Pancreas (tissue), 10 donors: ENCODE results near the gene TMEM151A. TPM values are rescaled to one million over a fixed set of nuclear protein-coding genes. Genes with fewer than 3 reads are reported as not detected.

Source experiments
- ATAC-seq, 4 donors: fragments of 200-7000 bp; cut with Tn5 transposase; one replicate each; pipeline versions ENCODE4 v1.8.0 to v1.9.1; 2020; ENCODE audit warnings: mild to moderate bottlenecking in 4 of 4, moderate library complexity in 4 of 4
- DNase-seq, 6 donors: peaks; one replicate each; pipeline ENCODE4 v3.0.0-alpha.2; 2020
- FAIRE-seq: peaks from 2 replicates; lab custom pipeline; 2012; peaks lifted over from hg19 to GRCh38; lab: Jason Lieb, UNC
- H3K27ac ChIP-seq, 4 donors: fragments of 200-600 bp; sonication (generic); 1 replicate in 3 of 4; 2 replicates in 1 of 4; pipeline versions ENCODE4 v1.5.0 to v1.8.0; 2020
- H3K27me3 ChIP-seq, 4 donors: fragments of 200-600 bp; one replicate each; pipeline ENCODE4 v1.8.0; 2021
- H3K36me3 ChIP-seq, 3 donors: fragments of 200-600 bp; sonication (generic) in 1 of 3; one replicate each; pipeline versions ENCODE4 v1.5.0 to v1.8.0; 2020 to 2021
- H3K4me1 ChIP-seq, 3 donors: fragments of 200-600 bp; one replicate each; pipeline ENCODE4 v1.8.0; 2021
- H3K4me3 ChIP-seq, 4 donors: fragments of 200-600 bp; sonication (generic) in 2 of 4; one replicate each; pipeline versions ENCODE4 v1.5.0 to v1.8.0; 2020 to 2021
- H3K9me3 ChIP-seq, 4 donors: fragments of 200-600 bp; one replicate each; pipeline ENCODE4 v1.8.0; 2021
- WGBS, 2 donors: extraction: QIAGEN DNeasy Blood & Tissue Kit; methylation state at CpG; one replicate each; pipeline ENCODE4 v1.1.7; 2013; 5-methylcytosine and 5-hydroxymethylcytosine counted together
- intact Hi-C, 3 donors: fragments of 100-400 bp; cut with DNase I; formaldehyde crosslinking; loops; one replicate each; pipeline versions ENCODE4 v1.11.1 to v1.14.2; 2022
- polyA plus RNA-seq, 2 donors: library from polyadenylated mRNA; stranded (reverse); fragments of 200-250 nt; gene quantifications; one replicate each; pipeline ENCODE4 v1.2.3, GENCODE V29; 2013
- total RNA-seq, 6 donors: library from RNA; stranded (reverse); fragmentation: NEBNext Ultra II Directional in 4 of 6; extraction: Animal tissue kit (Norgen Biotek cat#: 25700) in 4 of 6; gene quantifications; one replicate each; pipeline versions ENCODE4 v1.2.1 to v1.2.4, GENCODE V29; 2021 to 2023
- TF ChIP-seq, protein P1 (sequence below), 4 donors: fragments of 200-600 bp; sonication (generic) in 3 of 4; IDR thresholded peaks; one replicate each; pipeline versions ENCODE4 v1.5.0 to v1.8.0; 2021; ENCODE audit warnings: antibody characterized with exemption in 4 of 4
- donor health status: healthy with polysubstance abuse.
- donor health status: DM: no; HTN: no; CAD: no; lungs with moderate emphysema.
- donor health status: DM: no; HTN: no; CAD: no.
- donor health status: control.
- donor health status: control.
- donor health status: Bipolar disorder and iron deficiency.
- donor health status: DM: yes; HTN: yes; CAD: no.
- donor health status: DM: no; HTN: no; CAD: no.
- donor health status: DM: no; HTN: no; CAD: no.
- donor health status: DM: yes; HTN: yes; CAD: no.

TMEM151A gene
- total and polyA plus RNA-seq, 8 donors, result 0.49 to 4.4 (median 0.75) TPM

DNA sequence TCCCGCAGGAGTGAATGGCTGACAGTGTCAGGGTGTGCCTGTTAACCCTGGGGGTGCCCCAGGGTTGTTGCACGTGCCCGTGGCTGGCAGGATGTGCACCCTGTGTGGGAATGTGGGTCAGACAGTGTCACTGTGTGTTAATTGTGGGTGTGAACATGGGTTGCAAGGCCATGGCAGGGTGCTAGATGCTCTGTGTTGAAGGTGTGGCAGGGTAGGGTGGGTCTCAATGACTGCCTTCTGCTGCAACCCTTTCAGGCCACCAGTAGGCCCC, 36.3 kb downstream of the TMEM151A start:
- intact Hi-C loops, result no loop called here

DNA sequence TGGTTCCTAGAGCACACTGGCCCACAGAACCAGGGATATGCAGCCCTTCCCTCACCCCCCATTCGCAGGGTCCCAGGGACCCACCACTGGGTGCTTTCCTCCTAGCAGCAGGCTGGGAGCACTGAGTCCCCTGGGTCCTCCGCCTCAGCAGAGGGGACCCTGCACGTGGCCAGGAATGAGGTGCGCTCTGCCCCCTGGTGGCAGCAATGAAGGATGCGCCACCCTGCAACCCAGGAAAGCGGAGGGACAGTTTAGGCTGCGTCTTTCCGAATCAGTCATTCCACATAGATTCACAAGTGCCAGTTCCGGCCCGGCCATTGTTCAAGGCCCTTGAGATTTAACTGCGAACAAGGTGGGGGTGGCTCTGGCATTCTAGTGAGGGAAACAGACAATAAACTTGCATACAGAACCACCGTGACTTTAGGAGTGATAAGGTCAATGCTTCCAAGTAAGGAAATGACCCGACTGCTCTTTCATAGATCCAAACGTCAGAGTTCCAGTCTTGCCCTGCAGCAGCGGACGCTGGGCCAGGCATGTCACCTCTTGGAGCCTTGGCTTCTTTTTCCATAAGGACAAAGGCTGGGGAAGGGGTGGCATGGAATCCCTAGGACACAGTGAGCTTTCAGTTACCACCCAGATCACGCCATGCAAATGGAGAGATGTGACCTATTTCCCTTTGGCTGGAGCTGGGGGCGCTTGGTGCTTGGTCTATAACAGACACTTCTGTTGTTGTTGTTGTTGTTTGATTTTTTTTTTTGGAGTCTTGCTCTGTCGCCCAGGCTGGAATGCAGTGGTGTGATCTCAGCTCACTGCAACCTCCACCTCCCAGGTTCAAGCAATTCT, 36.8 kb downstream of the TMEM151A start:
- H3K27ac ChIP-seq, result no peak overlapping the region
- ATAC-seq (peak; percentile 86 to 95 (median 92)), FAIRE-seq (no peak), DNase-seq (peak in 5 of 6 donors; percentile 60 to 87 (median 83))
- no peaks in the 10 kb centered on the region for H3K9me3 ChIP-seq
- no peaks in the 10 kb centered on the region for H3K36me3 ChIP-seq
- WGBS, 2 donors, result 9 to 12% methylated on average over 19 of the region's 19 CpGs
- intact Hi-C loops, result no loop called here
- H3K4me1 ChIP-seq, result no peaks in the 10 kb centered on the region
- H3K4me3 ChIP-seq, result no peak overlapping the region
- TF ChIP-seq, protein P1, sequence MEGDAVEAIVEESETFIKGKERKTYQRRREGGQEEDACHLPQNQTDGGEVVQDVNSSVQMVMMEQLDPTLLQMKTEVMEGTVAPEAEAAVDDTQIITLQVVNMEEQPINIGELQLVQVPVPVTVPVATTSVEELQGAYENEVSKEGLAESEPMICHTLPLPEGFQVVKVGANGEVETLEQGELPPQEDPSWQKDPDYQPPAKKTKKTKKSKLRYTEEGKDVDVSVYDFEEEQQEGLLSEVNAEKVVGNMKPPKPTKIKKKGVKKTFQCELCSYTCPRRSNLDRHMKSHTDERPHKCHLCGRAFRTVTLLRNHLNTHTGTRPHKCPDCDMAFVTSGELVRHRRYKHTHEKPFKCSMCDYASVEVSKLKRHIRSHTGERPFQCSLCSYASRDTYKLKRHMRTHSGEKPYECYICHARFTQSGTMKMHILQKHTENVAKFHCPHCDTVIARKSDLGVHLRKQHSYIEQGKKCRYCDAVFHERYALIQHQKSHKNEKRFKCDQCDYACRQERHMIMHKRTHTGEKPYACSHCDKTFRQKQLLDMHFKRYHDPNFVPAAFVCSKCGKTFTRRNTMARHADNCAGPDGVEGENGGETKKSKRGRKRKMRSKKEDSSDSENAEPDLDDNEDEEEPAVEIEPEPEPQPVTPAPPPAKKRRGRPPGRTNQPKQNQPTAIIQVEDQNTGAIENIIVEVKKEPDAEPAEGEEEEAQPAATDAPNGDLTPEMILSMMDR (IDR thresholded peaks at IDR 0.05), result peak; percentile 87 to 97 (median 92)
- no peaks in the 10 kb centered on the region for H3K27me3 ChIP-seq

More for the DNA sequence above, 36.3 kb downstream of the TMEM151A start:
- WGBS, 2 donors, result 57 to 73% methylated on average over 3 of the region's 3 CpGs
- no peaks in the 10 kb centered on the region for H3K9me3 ChIP-seq
- DNase-seq (peak in 1 of 6 donors; percentile 26), ATAC-seq (peak in 1 of 4 donors; percentile 8), FAIRE-seq (no peak)
- H3K4me1 ChIP-seq, result no peaks in the 10 kb centered on the region
- no peaks in the 10 kb centered on the region for H3K27me3 ChIP-seq
- no peak overlapping the region for H3K27ac ChIP-seq
- TF ChIP-seq, protein P1 (IDR thresholded peaks at IDR 0.05), result no peak
- H3K4me3 ChIP-seq, result no peak overlapping the region
- H3K36me3 ChIP-seq, result no peaks in the 10 kb centered on the region

DNA sequence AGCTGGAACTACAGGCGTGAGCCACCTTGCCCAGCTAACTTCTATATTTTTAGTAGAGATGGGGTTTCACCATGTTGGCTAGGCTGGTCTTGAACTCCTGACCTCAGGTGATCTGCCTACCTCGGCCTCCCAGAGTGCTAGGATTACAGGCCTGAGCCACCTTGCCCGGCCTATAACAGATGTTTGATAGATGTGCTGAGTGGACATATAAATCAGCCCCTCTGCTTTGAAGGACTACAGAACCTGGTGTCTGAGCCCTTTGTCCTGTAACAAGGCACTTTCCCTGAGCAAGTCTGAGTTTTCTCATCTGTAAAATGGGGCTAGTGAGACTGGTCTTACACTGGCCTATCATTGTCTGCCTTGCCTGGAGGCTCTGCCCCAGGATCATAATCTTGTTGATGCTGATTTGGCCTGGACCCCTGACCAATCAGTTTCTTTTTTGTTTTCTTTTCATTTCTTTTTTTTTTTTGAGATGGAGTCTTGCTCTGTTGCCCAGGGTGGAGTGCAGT, 37.5 kb downstream of the TMEM151A start:
- ATAC-seq, result no peak
- Histone ChIP-seq H3K27ac (no peak overlapping the region), H3K36me3 (no peaks in the 10 kb centered on the region), H3K27me3 (no peaks in the 10 kb centered on the region), H3K9me3 (no peaks in the 10 kb centered on the region), H3K4me1 (no peaks in the 10 kb centered on the region), H3K4me3 (no peak overlapping the region)
- TF ChIP-seq, protein P1 (IDR thresholded peaks at IDR 0.05), result no peak
- FAIRE-seq, result no peak
- DNase-seq, result peak in 1 of 6 donors; percentile 1
- WGBS, 2 donors, result 75 to 85% methylated on average over 3 of the region's 3 CpGs
- intact Hi-C loops, result no loop called here

DNA sequence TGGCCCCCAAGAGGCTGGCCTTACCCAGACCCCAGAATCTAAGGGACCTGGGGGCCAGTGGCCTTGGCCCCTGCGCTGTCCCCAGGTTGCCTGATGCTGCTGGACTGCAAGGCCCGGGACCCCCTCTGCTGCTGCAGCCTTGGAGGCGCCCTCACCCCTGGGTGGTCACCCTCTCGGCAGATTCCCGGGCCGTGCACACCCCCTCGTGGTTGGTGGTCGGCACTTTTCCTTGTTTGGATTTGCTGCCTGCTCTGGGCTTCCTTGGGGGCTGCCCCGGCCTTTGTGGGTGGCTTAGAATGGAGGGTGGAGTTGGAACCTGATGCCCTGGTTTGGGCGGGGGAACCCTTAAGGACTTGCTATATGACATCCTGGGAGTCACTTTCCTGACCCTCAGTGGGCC, 39.2 kb downstream of the TMEM151A start:
- WGBS, 2 donors, result 56 to 80% methylated on average over 7 to 10 of the region's 10 CpGs
- peak in 1 of 6 donors; percentile 40 for DNase-seq
- intact Hi-C loops, result no loop called here

More for the DNA sequence above, 39.2 kb downstream of the TMEM151A start:
- Histone ChIP-seq H3K27me3 (no peaks in the 10 kb centered on the region), H3K36me3 (no peaks in the 10 kb centered on the region), H3K4me1 (peaks cover 0 to 4% (median 3%) of the 10 kb centered on the region in 3 donors), H3K4me3 (no peak overlapping the region), H3K27ac (no peak overlapping the region), H3K9me3 (no peaks in the 10 kb centered on the region)
- FAIRE-seq (no peak), ATAC-seq (no peak)
- TF ChIP-seq, protein P1 (IDR thresholded peaks at IDR 0.05), result no peak
